Epithelial cell of proximal tubule (primary cell): ENCODE measurements around the gene PCDHGB3. TPM values are rescaled to one million over a fixed set of nuclear protein-coding genes. Genes with fewer than 3 reads are reported as not detected.

Source experiments
- DNase-seq: peaks from one replicate; pipeline ENCODE4 v3.0.0-alpha.2; 2011; ENCODE audit warnings: low read depth
- H3K4me3 ChIP-seq: 2 replicates; pipeline ENCODE4 v1.5.1; 2011; ENCODE audit warnings: low read depth, mild to moderate bottlenecking, low read length
- CTCF ChIP-seq: conservative IDR thresholded peaks from 2 replicates; pipeline ENCODE4 v1.5.1; 2012; ENCODE audit warnings: low read depth, mild to moderate bottlenecking, low read length
- total RNA-seq: library from RNA; depleted of rRNA; stranded (reverse); fragments of >200 nt; gene quantifications from 2 replicates; pipeline ENCODE4 v1.2.3, GENCODE V29; 2015

Gene PCDHGB3
- total RNA-seq, 1 donor from 2014 or later = 1.1 TPM

GRCh38 chr5:141419074-141419880, 49.2 kb downstream of the PCDHGB3 start:
- no peak overlapping the region for H3K4me3 ChIP-seq
- TF ChIP-seq CTCF = no peak
- no peak for DNase-seq

- DNase-seq = no peak
- H3K4me3 ChIP-seq = peak within 1 kb of the TSS; percentile 46
- peak; percentile 52 for TF ChIP-seq CTCF
Observed at GRCh38 chr5:141420855-141421488, 50.9 kb downstream of the PCDHGB3 start, which contains the start of gene PCDHGA11. Gene PCDHGA11, plus strand, starts transcription at chr5:141421051. Its CDS starts 177 bp downstream, at chr5:141421228.

- no peak for DNase-seq
- H3K4me3 ChIP-seq = peak overlapping the region; percentile 46
- no peak for TF ChIP-seq CTCF
Observed at GRCh38 chr5:141421489-141421855, 51.4 kb downstream of the PCDHGB3 start.

Other genes starting within 250 kb of the PCDHGB3 start
- not detected in 2 replicates for gene PCDHB4, start 248.4 kb upstream of the PCDHGB3 start, total RNA-seq
- 0.22 and 0.63 TPM in 2 replicates for gene PCDHB5, start 235.0 kb upstream of the PCDHGB3 start, total RNA-seq
- gene PCDHB6, start 220.2 kb upstream of the PCDHGB3 start, total RNA-seq = not detected in 2 replicates
- gene PCDHB7, start 197.6 kb upstream of the PCDHGB3 start, total RNA-seq = not detected in 2 replicates
- not detected in 2 replicates for gene PCDHB8, start 192.5 kb upstream of the PCDHGB3 start, total RNA-seq
- gene PCDHB16, start 187.9 kb upstream of the PCDHGB3 start, total RNA-seq = under 0.01 and 0.07 TPM in 2 replicates
- not detected in 2 replicates for gene PCDHB9, start 183.1 kb upstream of the PCDHGB3 start, total RNA-seq
- gene PCDHB10, start 177.9 kb upstream of the PCDHGB3 start, total RNA-seq = under 0.01 TPM in 1 of 2 replicates, not detected in the other
- 0.06 and 0.07 TPM in 2 replicates for gene PCDHB11, start 170.6 kb upstream of the PCDHGB3 start, total RNA-seq
- not detected in 2 replicates for gene PCDHB12, start 161.5 kb upstream of the PCDHGB3 start, total RNA-seq
- 0.23 and 0.29 TPM in 2 replicates for gene PCDHB13, start 156.3 kb upstream of the PCDHGB3 start, total RNA-seq
- gene PCDHB14, start 146.9 kb upstream of the PCDHGB3 start, total RNA-seq = under 0.01 and 0.23 TPM in 2 replicates
- 0.07 and 0.29 TPM in 2 replicates for gene PCDHB15, start 124.8 kb upstream of the PCDHGB3 start, total RNA-seq
- gene SLC25A2, start 66.2 kb upstream of the PCDHGB3 start, total RNA-seq = 0.29 TPM in 1 of 2 replicates, not detected in the other
- 40.6 and 41.0 TPM in 2 replicates for gene TAF7, start 49.5 kb upstream of the PCDHGB3 start, total RNA-seq
- gene PCDHGA1, start 39.7 kb upstream of the PCDHGB3 start, total RNA-seq = 0.29 and 0.75 TPM in 2 replicates
- 0.23 and 0.72 TPM in 2 replicates for gene PCDHGA2, start 31.5 kb upstream of the PCDHGB3 start, total RNA-seq
- gene PCDHGA3, start 26.4 kb upstream of the PCDHGB3 start, total RNA-seq = 0.36 and 0.52 TPM in 2 replicates
- 0.12 and 0.29 TPM in 2 replicates for gene PCDHGB1, start 20.1 kb upstream of the PCDHGB3 start, total RNA-seq
- 0.22 and 0.92 TPM in 2 replicates for gene PCDHGA4, start 15.2 kb upstream of the PCDHGB3 start, total RNA-seq
- 0.43 and 0.98 TPM in 2 replicates for gene PCDHGB2, start 10.2 kb upstream of the PCDHGB3 start, total RNA-seq
- gene PCDHGA5, start 6.1 kb upstream of the PCDHGB3 start, total RNA-seq = 0.14 and 0.63 TPM in 2 replicates
- gene PCDHGA6, start 3.6 kb downstream of the PCDHGB3 start, total RNA-seq = 0.35 and 0.36 TPM in 2 replicates
- 0.23 and 0.29 TPM in 2 replicates for gene PCDHGA7, start 12.5 kb downstream of the PCDHGB3 start, total RNA-seq
- gene PCDHGB4, start 17.5 kb downstream of the PCDHGB3 start, total RNA-seq = 1.7 and 4.7 TPM in 2 replicates
- gene PCDHGA8, start 22.4 kb downstream of the PCDHGB3 start, total RNA-seq = 0.14 and 1.0 TPM in 2 replicates
- 4.0 and 6.5 TPM in 2 replicates for gene PCDHGB5, start 27.7 kb downstream of the PCDHGB3 start, total RNA-seq
- 1.1 and 1.9 TPM in 2 replicates for gene PCDHGA9, start 32.5 kb downstream of the PCDHGB3 start, total RNA-seq
- 1.4 and 3.4 TPM in 2 replicates for gene PCDHGB6, start 37.8 kb downstream of the PCDHGB3 start, total RNA-seq
- 0.58 and 1.9 TPM in 2 replicates for gene PCDHGA10, start 42.7 kb downstream of the PCDHGB3 start, total RNA-seq
- gene PCDHGB7, start 47.4 kb downstream of the PCDHGB3 start, total RNA-seq = 0.65 and 2.8 TPM in 2 replicates
- 2.6 and 2.7 TPM in 2 replicates for gene PCDHGA11, start 50.8 kb downstream of the PCDHGB3 start, total RNA-seq
- gene PCDHGA12, start 60.3 kb downstream of the PCDHGB3 start, total RNA-seq = 1.8 and 1.9 TPM in 2 replicates
- 9.8 and 23.2 TPM in 2 replicates for gene PCDHGC3, start 105.7 kb downstream of the PCDHGB3 start, total RNA-seq
- 0.07 and 0.46 TPM in 2 replicates for gene PCDHGC4, start 114.8 kb downstream of the PCDHGB3 start, total RNA-seq
- 0.06 TPM in 1 of 2 replicates, not detected in the other for gene PCDHGC5, start 118.8 kb downstream of the PCDHGB3 start, total RNA-seq
- 94.0 and 101 TPM in 2 replicates for gene DIAPH1, start 248.8 kb downstream of the PCDHGB3 start, total RNA-seq